CD14-positive monocyte (primary cell): Measurements from ENCODE around the gene FGFRL1. TPM values are rescaled to one million over a fixed set of nuclear protein-coding genes. Genes with fewer than 3 reads are reported as not detected.
A peak's percentile ranks its signal among the peaks of the same experiment; 100 is the strongest.

Source experiments
- DNase-seq, 3 donors: peaks; one replicate each; pipeline ENCODE4 v3.0.0-alpha.2; 2011 to 2022
- H2AFZ ChIP-seq: 2 replicates; pipeline ENCODE4 v1.6.0; 2012; ENCODE audit warnings: mild to moderate bottlenecking, low read depth, low read length, inconsistent platforms; ENCODE audit not compliant: insufficient read depth, poor library complexity, severe bottlenecking
- H3K27ac ChIP-seq, 2 donors: 1 replicate in 1 of 2; 2 replicates in 1 of 2; pipeline ENCODE4 v1.5.1; 2012 to 2013; ENCODE audit warnings: low read length in 2 of 2, control low read depth in 1 of 2, inconsistent platforms in 1 of 2, low read depth in 1 of 2, mild to moderate bottlenecking in 1 of 2
- H3K27me3 ChIP-seq, 2 donors: one replicate each; pipeline versions ENCODE4 v1.6.0 to v1.6.1; 2011 to 2013; ENCODE audit warnings: low read length in 2 of 2; ENCODE audit not compliant: control insufficient read depth in 2 of 2, insufficient read depth in 2 of 2
- H3K36me3 ChIP-seq, 2 donors: replicated peaks in 1 of 2; 1 replicate in 1 of 2; 2 replicates in 1 of 2; pipeline versions ENCODE4 v1.5.1 to v1.6.1; 2012 to 2013; ENCODE audit warnings: low read length in 2 of 2, control low read depth in 1 of 2, inconsistent platforms in 1 of 2, mild to moderate bottlenecking in 1 of 2; ENCODE audit not compliant: insufficient read depth in 2 of 2, control insufficient read depth in 1 of 2
- H3K4me1 ChIP-seq, 2 donors: 1 replicate in 1 of 2; 2 replicates in 1 of 2; pipeline versions ENCODE4 v1.5.1 to v1.6.1; 2012 to 2013; ENCODE audit warnings: low read length in 2 of 2, control low read depth in 1 of 2, inconsistent platforms in 1 of 2, mild to moderate bottlenecking in 1 of 2, moderate library complexity in 1 of 2; ENCODE audit not compliant: insufficient read depth in 2 of 2, control insufficient read depth in 1 of 2
- H3K4me2 ChIP-seq: replicated peaks from 2 replicates; pipeline ENCODE3; 2012; ENCODE audit warnings: low read length, moderate library complexity, mild to moderate bottlenecking; ENCODE audit not compliant: poor library complexity, severe bottlenecking; ENCODE audit errors: extremely low read depth
- H3K4me3 ChIP-seq, 3 experiments: fragments of 200-600 bp in 1 of 3; sonication (generic) in 1 of 3; replicated peaks in 1 of 3; 1 replicate in 2 of 3; 2 replicates in 1 of 3; pipeline ENCODE4 v1.5.1; 2011 to 2013; ENCODE audit warnings: low read length in 3 of 3, mild to moderate bottlenecking in 3 of 3, control low read depth in 2 of 3, low read depth in 2 of 3, inconsistent platforms in 1 of 3, moderate library complexity in 1 of 3
- H3K79me2 ChIP-seq: 2 replicates; pipeline ENCODE4 v1.6.0; 2012; ENCODE audit warnings: mild to moderate bottlenecking, control low read depth, inconsistent platforms, low read length, moderate library complexity; ENCODE audit not compliant: insufficient read depth
- H3K9ac ChIP-seq: 2 replicates; pipeline ENCODE4 v1.6.0; 2017; ENCODE audit warnings: low read length, mild to moderate bottlenecking; ENCODE audit not compliant: insufficient read depth, poor library complexity, severe bottlenecking
- H3K9me3 ChIP-seq, 2 donors: replicated peaks in 1 of 2; 1 replicate in 1 of 2; 2 replicates in 1 of 2; pipeline versions ENCODE4 v1.5.1 to v1.6.1; 2012 to 2013; ENCODE audit warnings: low read length in 2 of 2, control low read depth in 1 of 2; ENCODE audit not compliant: control insufficient read depth in 1 of 2, insufficient read depth in 1 of 2
- H4K20me1 ChIP-seq: 2 replicates; pipeline ENCODE4 v1.6.0; 2012; ENCODE audit warnings: mild to moderate bottlenecking, low read length, control low read depth, moderate library complexity; ENCODE audit not compliant: insufficient read depth
- H3K27ac Mint-ChIP-seq, 7 donors: one replicate each; pipeline ENCODE4 v1.8.0; 2020; ENCODE audit warnings: mild to moderate bottlenecking in 7 of 7, mixed read lengths in 7 of 7, moderate library complexity in 6 of 7, inconsistent platforms in 2 of 7
- H3K27me3 Mint-ChIP-seq, 3 donors: one replicate each; pipeline ENCODE4 v1.8.0; 2021 to 2022; ENCODE audit warnings: low read depth in 3 of 3, mild to moderate bottlenecking in 3 of 3, mixed read lengths in 3 of 3, moderate library complexity in 3 of 3, inconsistent platforms in 1 of 3
- H3K36me3 Mint-ChIP-seq, 2 donors: one replicate each; pipeline ENCODE4 v1.8.0; 2020; ENCODE audit warnings: mixed read lengths in 2 of 2, inconsistent platforms in 1 of 2, mild to moderate bottlenecking in 1 of 2
- H3K4me1 Mint-ChIP-seq: one replicate; pipeline ENCODE4 v1.8.0; 2020; ENCODE audit warnings: mild to moderate bottlenecking, mixed read lengths
- H3K4me3 Mint-ChIP-seq, 2 donors: one replicate each; pipeline ENCODE4 v1.8.0; 2020; ENCODE audit warnings: mild to moderate bottlenecking in 2 of 2, mixed read lengths in 2 of 2, moderate library complexity in 1 of 2
- H3K9me3 Mint-ChIP-seq, 7 donors: one replicate each; pipeline ENCODE4 v1.8.0; 2020 to 2022; ENCODE audit warnings: mixed read lengths in 7 of 7, mild to moderate bottlenecking in 6 of 7, moderate library complexity in 6 of 7, inconsistent platforms in 2 of 7
- CTCF ChIP-seq: fragments of 200-600 bp; IDR thresholded peaks from one replicate; pipeline ENCODE4 v1.8.0; 2022; ENCODE audit warnings: antibody characterized with exemption, mild to moderate bottlenecking
- WGBS: methylation state at CpG from one replicate; pipeline ENCODE4 v1.1.5; 2013; ENCODE audit warnings: missing lambda C conversion rate; ENCODE audit not compliant: insufficient coverage; 5-methylcytosine and 5-hydroxymethylcytosine counted together
- intact Hi-C, 2 donors: fragments of 100-400 bp; cut with micrococcal nuclease; formaldehyde crosslinking; loops; one replicate each; pipeline versions ENCODE4 v1.15.0 to v1.15.1; 2023
- polyA plus RNA-seq, 3 donors: library from polyadenylated mRNA; depleted of rRNA in 1 of 3; unstranded in 2 of 3; stranded (reverse) in 1 of 3; fragments of 300-500 nt in 2 of 3; fragments of >200 nt in 1 of 3; fragmentation: Illumina TruSeq in 2 of 3; gene quantifications; 1 replicate in 2 of 3; 2 replicates in 1 of 3; pipeline ENCODE4 v1.2.3, GENCODE V29; 2012 to 2021

FGFRL1 gene
- polyA plus RNA-seq, 3 donors: 0.17 to 77.7 (median 0.28) TPM

- Mint-ChIP-seq H3K4me1 (peaks cover 8% of the 10 kb centered on the region), H3K36me3 (peaks cover 19 to 32% of the 10 kb centered on the region in 2 donors), H3K4me3 (no peak overlapping the region), H3K27ac (no peak overlapping the region), H3K9me3 (peaks cover 0 to 2% (median 0%) of the 10 kb centered on the region in 7 donors), H3K27me3 (peaks cover 4 to 11% (median 9%) of the 10 kb centered on the region in 3 donors)
- Histone ChIP-seq H3K27ac (no peak overlapping the region), H4K20me1 (peaks cover 34% of the 10 kb centered on the region), H3K9ac (no peak overlapping the region), H3K9me3 (no peaks in the 10 kb centered on the region), H3K27me3 (peaks cover 0 to 15% of the 10 kb centered on the region in 2 donors), H3K4me1 (peaks cover 7 to 14% of the 10 kb centered on the region in 2 donors), H3K79me2 (peaks cover 6% of the 10 kb centered on the region), H2AFZ (no peak overlapping the region), H3K4me2 (no peak overlapping the region), H3K36me3 (peaks cover 18 to 62% of the 10 kb centered on the region in 2 donors), H3K4me3 (no peak overlapping the region)
- WGBS: 97% methylated on average over 44 of the region's 48 CpGs
- intact Hi-C loops: no loop called here
- TF ChIP-seq CTCF: no peak
- DNase-seq: no peak
Observed at GRCh38 chr4:966266-967112, 44.9 kb upstream of the FGFRL1 start.

- no peak for TF ChIP-seq CTCF
Observed at GRCh38 chr4:967113-968104, 44.0 kb upstream of the FGFRL1 start.

More at GRCh38 chr4:967113-968104, 44.0 kb upstream of the FGFRL1 start:
- H3K4me2 ChIP-seq: no peak overlapping the region
- WGBS: 33% methylated on average over 54 of the region's 76 CpGs
- no peak overlapping the region for H3K27ac Mint-ChIP-seq
- no peak overlapping the region for H2AFZ ChIP-seq
- H3K79me2 ChIP-seq: peaks cover 12% of the 10 kb centered on the region
- no peak overlapping the region for H3K9ac ChIP-seq
- peaks cover 15 to 23% of the 10 kb centered on the region in 2 donors for H3K36me3 Mint-ChIP-seq
- H3K27me3 ChIP-seq: peaks cover 0 to 22% of the 10 kb centered on the region in 2 donors
- H3K4me3 ChIP-seq: no peak overlapping the region
- peaks cover 0 to 2% (median 0%) of the 10 kb centered on the region in 7 donors for H3K9me3 Mint-ChIP-seq
- peaks cover 43% of the 10 kb centered on the region for H4K20me1 ChIP-seq
- H3K36me3 ChIP-seq: peaks cover 15 to 53% of the 10 kb centered on the region in 2 donors
- intact Hi-C loops: no loop called here
- no peaks in the 10 kb centered on the region for H3K9me3 ChIP-seq
- peaks cover 15 to 23% of the 10 kb centered on the region in 2 donors for H3K4me1 ChIP-seq
- peaks cover 11% of the 10 kb centered on the region for H3K4me1 Mint-ChIP-seq
- peak in 1 of 3 donors; percentile 23 for DNase-seq
- H3K4me3 Mint-ChIP-seq: peak overlapping the region in 1 of 2 donors; percentile 64
- peaks cover 4 to 11% (median 9%) of the 10 kb centered on the region in 3 donors for H3K27me3 Mint-ChIP-seq
- H3K27ac ChIP-seq: no peak overlapping the region
